GM18519 (cell line): ENCODE results near the gene TENM4.

Source experiments
- ATAC-seq: cut with Tn5 transposase; IDR thresholded peaks from one replicate; pipeline ENCODE4 v1.9.1; 2021; ENCODE audit warnings: mild to moderate bottlenecking, moderate library complexity; ENCODE audit not compliant: unreplicated experiment, low FRiP score

The TENM4 gene

DNA sequence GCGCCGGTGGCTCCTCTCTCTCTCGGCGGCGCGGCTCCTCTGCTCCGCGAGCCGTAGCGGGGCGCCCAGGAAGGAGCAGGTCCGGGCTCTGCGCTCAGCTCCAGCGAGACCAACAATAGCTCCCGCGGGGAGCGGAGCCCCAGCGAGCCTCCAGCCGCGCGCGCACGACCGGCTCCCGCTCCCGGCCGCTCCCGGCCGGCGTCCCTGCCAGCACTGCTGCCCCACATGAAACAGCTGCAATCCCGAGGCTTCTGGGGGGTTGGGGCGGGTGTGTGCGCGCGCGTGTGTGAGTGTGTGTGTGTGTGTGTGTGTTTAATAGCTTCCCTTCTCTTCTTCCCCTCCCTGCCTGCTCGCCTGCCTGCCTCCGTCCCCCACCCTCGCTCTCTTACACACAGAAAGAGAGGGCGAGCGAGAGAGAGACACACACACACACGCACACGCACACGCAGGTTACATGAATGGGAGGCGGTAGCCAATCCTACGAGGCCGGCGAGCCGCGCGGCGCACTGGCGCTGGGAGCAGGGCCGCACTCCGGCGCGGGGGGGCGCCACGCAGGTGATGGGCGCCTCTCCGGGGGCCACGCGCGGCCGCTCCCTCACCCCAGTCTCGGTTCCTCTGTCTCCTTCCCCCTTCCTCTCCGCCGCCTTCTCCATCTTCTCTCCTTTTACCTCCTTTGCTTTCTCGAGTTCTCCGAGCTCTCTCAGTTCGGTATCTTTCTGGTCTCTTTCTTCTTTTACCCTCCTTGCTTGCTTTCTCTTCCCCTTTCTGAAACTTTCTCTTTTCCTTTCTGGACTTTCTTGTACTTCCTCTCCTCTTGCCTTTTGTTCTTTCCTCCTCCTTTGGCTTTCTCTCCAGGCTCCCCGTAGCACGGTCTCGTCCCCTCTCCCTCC, at the start of gene TENM4:
TENM4 (minus strand) TSS at position 460 of the 890 bp plus-strand sequence. CDS start 371,086 bp downstream, outside the sequence.
- ATAC-seq, result peak; percentile 51

DNA sequence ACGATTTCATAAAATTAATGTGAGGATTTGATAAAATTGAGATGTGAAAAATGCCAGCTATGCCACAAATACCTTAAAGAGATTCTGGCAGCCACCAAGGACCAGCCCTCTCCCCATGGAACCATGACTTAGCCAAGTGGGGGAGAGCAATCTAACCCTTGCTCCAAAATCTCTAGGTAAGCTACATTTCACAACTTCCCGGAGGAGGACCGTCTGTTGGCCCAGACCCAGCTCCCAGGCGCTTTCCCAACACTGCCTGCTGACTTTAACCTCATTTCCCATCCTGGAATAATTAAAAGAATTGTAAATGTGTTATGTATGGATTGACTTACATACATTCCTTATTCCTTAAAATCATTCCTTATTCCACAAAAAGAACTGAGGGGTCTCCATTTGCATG, 47.5 kb upstream of the TENM4 start:
- ATAC-seq, result no peak

DNA sequence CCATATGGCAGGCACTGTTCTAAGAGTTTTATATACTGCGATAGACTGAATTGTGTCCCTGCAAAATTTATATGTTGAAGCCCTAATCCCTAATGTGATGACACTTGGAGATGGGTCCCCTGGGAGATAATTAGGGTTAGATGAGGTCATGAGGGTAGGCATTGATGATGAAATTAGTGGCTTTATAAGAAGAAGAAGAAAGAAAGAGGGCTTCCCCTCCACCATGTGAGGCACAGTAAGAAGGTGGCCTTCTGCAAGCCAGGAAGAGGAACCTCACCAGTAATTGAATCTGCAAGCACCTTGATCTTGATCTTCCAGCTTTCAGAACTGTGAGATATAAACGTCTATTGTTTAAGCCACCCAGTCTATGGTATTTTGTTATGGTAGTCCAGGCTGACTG, 46.6 kb upstream of the TENM4 start:
- ATAC-seq, result no peak

DNA sequence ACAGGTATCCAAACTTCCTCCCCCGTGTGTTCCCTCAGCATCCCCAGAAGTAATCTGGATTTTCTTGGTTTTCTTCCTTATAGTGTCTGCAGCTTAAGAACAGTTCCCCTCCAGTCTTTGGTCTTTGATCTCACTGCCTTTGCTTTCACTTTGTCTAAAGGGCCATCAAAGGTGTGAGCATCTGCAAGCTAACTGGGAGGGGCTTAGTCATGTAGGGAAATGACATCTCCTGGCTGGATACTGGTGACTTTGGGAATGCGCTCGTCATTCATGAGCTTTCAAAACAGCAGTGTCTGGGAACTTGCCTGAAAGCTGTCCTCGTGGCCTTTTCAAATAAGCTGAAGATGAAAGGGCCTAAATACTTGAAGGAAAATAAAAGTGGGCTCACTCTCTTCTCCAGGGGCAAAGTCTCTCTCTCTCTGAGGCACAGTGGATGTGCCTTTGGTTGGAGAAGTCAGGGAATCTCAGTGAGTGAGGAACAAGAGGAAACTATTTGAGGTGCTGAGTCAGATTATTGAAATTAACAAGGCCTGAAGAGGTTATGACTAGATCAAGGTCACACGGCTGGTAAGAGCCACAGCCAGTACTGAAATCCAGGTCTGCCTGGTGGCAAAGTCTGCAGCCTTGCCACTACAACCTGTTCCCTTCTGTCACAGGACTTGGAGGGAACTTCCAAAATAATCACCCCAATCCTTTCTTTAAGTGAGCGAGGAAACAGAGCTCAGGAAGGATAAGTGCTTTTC, 45.6 kb upstream of the TENM4 start:
- no peak for ATAC-seq

DNA sequence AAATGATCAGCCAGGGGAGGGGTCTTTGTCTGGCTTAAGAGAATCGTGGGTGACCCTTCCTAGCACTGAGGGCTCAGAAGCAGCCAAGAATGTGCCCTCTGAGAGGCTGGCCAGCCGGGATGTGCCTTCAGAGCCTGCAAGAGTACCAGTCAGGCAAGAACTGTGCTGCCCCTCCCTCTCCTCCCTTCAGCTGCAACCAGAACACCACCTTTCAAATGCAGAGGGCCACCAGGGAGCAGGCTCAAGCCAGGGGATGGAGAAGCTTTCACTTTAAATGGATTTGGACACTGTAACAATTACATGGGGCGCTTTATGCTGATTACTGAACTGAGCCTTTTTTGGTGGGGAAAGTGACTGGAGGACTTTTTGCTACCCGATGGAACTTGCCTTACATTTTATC, 44.9 kb upstream of the TENM4 start:
- no peak for ATAC-seq

DNA sequence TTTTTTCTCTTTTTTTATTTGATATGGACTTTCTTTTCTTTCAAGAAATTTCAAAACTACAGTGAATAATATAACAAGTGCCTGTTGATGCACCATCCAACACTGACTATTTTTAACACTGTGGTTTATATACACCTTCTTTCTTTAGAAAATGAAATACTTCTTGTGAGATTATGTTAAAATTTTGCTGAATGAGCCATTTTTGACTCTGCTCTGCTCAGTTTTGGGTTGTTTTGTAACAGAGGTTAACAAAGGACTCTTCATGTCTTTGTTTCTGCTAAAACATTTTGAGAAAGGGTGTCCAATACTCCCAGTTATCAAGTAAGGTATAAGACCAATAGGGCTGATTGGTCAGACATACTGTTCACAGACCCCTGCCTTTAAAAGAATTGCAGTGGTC, 44.0 kb upstream of the TENM4 start:
- no peak for ATAC-seq

DNA sequence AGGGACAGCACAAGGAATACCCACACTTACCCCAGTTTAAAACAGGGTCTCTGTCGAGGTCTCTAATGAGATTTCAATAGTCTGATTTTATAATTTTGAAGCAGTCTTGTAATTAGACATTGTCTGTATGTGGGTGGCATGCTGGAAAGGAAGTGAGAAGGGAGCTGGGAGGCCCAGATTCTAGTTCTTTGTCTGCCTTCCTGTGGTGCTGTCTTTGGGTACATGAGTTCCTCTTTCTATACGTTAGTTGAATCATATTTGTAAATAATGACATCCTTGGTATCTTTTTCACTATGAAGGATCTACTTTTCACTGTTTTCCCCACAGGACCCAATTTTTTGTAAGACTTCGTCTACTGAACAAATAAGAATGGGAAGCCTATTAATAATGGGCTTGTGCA, 42.0 kb upstream of the TENM4 start:
- ATAC-seq, result peak; percentile 94

DNA sequence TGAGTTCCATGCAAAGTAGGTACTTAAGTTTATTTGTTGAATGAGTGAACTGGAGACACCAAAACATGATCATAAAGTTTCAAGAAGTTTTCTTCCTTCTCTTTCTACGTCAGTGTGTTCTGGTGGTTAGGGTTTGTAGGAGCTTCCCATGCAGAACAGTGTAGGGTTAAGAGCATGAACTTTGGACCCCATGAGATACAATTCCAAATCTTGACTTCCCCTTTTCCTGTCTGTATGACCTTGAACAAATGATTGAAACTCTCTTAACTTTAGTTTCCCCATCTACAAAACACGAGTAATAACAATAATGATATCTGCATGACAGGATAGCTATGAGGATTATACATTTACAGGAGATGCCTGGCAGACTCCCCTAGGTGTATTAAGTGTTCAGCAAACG, 41.0 kb upstream of the TENM4 start:
- no peak for ATAC-seq

DNA sequence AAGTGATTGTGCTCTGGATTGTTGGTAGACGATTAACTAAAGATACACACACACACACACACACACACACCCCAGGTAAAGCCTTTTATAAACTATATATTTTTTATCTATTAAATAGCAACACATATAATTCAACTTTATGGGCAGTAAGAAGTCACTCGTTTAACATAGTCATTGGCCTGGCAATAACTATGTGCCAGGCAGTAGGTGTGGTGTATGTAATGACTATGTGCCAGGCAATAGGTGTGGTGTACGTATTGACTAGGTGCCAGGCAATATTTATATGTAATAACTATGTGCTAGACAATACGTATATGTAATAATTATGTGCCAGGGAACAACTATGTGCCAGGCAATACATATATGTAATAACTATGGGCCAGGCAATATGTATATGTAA, 40.0 kb upstream of the TENM4 start:
- no peak for ATAC-seq

DNA sequence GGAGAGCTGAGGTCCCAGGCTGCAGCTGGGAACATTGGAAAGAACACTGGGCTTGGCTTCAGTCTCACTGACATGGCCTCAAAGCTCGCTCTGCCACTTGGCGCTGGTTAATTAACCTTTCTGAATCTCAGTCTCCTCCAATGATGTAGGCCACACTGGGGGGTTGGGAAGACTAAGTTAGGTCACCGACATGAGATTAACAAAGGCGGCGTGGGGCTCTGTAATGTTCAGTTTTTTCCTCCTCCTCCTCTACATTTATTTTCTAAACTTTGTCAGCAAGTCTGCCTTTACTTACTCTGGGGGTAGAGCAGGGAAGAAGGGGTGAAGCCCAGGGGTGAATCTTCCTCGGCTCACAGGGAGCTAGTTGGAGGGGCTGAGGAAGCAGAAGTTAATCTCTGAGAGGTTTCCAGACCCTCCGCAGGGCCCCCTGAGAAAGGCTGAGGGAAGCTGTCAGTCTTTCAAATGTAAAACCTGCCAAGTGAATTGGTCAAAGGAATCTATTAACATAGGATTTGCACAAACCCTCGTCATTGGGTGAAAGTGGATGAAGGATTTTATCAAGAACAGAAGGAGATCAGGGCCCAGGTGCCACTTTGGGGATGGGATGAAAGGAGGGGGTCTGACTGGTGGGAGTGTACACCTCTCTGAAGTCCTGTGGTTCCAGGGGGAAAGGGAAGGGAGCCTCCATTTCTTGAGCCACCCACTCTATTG, 32.1 kb upstream of the TENM4 start:
- no peak for ATAC-seq

DNA sequence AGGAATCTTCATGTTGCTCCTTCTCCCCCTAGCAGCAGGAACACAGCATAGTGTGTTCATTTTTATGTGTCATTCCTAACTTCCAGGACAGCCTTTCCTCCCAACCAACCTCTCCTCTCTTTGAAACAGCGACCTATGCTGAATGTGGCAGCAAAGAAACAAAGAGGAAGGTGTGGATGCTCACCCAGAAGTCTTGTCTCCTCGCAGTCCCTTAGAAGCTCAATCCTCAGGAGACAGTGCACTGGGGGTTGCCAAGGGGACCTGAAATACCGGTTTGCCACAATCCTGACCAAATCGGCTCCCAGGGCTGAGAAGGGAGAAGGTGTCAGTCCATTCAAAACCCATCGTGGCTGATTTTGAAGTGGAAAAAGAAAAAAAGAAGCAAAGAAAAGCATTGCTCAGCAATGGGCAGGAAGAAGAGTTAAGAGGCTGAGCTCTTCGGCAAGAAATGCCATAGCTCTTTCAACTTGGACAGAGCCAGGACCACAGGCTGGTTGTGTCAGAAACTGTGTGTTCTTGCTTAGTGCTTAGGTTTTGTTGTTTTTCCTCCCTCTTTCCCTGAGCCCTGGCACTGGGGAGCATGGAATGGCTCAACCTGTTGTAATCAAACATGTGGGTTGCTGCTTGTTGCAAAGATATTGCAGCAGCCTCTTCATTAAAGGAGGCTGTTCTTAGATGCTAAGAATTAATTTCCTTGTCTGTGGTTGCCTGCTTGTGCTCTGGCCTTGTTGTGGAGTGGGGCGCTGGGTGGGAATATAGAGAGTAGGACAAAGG, 30.4 kb upstream of the TENM4 start:
- no peak for ATAC-seq

DNA sequence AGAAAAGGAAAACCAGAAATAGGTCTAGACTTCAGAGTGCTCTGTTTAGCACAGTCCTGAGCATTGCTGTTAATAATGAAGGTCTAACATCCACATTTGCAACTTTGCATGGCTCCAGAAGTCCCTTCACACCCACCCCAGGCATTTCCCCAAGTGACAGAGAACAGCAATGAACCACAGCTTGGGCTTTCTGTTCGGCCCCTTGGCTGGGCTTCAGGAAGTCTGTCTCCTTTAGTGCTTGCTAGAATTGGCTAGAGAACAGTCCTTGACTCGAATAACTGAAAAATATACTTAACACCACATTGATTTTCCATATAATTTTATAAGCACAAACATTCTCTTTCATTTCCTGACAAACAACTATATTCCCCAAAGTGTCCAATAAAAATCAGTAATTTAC, 29.3 kb upstream of the TENM4 start:
- no peak for ATAC-seq

DNA sequence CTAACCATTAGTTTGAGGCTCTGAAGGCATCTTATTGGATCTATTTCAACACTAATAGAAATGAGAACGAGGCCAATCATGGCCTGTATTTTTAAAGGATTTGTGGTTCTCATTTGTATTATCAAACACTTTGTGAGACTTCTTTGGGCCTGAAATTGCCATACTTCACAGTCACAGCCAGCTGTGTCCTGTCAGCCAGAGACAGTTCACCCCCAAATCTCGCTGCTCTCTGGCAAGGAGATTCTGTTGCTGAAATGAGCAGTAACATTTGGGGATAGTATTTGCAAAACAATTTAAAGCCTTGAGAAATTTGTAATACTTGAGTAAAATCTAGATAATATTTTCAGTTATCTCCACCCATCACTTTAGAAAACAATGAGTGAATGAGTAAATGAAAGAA, 26.9 kb upstream of the TENM4 start:
- no peak for ATAC-seq

DNA sequence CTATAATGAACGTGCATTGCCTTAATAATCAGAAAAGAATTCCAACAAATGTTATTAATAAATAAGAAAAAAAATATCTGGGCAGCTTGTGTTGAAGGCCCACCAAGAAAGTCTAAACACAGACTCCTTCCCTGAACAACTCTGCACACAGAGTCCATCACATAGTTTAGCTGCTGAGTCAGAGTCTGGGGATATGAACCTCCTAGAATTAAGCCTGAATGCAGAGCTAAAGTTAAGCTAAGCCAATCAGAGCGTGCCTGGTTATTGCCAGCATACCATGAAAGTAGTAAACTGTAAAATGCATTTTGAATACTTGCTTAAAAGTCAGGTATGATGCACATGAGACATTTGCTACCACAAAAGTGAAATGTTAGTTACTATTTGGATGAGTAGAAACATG, 25.6 kb upstream of the TENM4 start:
- ATAC-seq, result no peak

DNA sequence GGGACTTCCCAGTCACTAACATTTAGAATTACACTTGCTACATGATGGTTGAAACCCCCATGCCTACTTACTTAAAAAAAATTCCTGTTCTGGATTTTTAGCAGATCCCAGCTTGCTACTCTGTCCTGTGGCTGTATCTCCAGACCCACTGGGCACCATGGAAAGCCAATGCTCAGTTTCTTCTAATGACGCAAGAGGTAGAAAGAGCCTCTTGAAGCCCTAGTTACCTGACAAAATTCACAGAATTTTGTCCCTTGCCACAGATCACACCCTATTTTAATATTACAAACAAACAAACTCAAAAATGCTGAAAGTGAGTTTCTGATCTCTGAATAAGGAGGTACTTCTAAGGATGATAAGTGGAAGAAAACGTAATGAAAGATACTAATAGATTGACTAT, 24.3 kb upstream of the TENM4 start:
- no peak for ATAC-seq

DNA sequence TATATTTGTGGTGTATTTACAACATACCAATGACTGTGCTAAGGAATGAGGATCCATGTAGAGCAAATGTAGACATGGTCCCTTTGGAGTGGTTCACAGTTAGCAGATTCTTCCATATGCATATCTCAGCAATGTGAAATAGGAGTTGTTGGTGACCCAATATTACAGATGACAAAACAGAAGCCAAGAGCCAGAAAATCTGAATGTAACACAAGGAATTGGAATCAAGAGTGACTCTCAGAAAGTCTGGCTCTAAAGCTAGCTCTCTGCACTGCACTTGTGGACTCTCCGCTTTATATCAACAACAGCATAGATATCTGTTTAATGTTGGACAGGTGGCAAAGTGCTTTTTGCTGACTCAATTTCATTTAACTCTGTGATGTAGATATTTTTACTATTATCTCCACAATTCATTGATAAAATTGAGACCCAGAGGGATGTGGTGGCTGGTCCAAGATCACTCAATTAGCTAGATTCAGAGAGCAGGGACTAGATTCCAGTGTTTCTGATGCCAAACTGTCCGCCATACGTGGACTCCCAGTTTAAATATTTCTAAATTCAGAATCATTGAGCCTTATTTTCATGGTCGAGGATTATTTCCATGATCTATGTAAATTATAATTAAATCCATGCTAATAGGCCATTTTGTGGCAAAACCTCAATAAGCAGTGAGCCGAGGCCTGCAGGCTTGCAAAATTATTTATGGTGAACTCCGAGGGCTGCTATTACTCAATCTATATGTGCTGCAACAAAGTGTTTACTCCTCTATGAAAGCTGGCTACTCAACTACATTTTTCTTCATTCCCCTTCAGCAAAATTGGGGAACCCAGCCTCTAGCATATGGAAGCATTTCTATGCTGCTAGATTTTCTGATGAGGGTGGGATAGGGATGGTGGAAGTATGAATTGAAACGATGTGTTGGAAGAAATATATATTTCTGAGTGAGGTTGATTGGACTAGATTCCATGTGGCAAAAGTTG, 21.1 kb upstream of the TENM4 start:
- no peak for ATAC-seq

DNA sequence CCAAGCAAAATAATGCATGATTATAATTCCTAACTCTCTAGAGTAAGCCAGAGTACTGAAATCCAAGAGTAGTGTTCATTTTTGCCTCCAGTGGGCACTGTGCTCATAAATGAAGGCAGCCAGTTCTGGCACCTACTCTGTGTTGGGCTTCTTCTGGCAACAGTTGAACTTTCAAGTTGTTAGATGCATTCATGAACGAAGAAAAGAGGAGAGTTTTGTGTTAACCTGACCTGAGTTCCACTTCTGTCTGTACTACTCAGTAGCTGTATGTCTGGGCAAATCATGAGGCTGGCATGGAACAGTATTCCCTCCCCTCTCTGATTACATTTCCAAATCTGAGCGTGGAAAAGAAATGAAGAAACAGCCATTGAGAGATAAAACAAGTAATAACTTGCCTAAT, 20.3 kb upstream of the TENM4 start:
- peak; percentile 73 for ATAC-seq

DNA sequence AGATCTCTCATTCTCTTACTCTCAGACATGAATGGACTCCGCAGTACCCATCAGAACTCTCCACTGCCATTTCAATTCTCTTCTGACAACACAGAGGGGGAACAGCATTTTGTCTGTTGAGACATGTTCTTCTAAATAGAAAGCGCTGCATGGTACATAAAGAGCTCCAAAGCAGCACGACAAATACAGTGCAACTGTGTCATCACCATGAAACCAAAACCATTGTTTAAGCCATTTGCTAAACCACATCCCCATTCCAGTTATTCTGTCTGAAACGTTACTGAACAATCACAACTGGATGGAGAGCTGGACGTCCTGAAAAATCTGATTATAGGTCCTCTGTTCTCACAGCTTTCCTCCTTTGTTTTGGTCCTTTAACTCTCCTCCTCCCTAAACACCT, 17.9 kb upstream of the TENM4 start:
- ATAC-seq, result no peak

DNA sequence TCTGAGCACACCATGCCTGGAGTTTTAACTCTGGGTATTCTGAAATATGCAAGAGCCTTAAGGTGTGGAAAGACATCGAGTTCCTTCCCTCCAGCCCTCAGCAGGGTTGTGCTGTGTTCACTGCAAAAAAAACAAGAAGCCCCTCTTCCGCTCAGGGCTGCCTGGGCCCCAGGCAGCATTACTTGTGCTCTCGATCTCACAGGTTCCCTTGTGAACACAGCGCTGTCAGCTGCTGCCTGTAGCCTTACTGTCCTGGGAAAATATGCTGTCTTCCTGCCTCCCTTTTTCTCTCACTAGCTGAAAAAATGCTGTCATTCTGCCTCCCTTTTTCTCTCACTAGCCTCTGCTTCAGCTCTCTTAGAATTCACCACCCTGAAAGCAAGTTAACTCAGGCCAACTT, 15.7 kb upstream of the TENM4 start:
- no peak for ATAC-seq
